Astrocyte (in vitro differentiated cells and primary cell): ENCODE measurements around the gene IFNA1.

Experiments
- CTCF ChIP-seq: IDR thresholded peaks from 2 replicates; pipeline ENCODE4 v1.5.1; 2011; ENCODE audit warnings: low read depth, mild to moderate bottlenecking, inconsistent platforms, low read length, moderate library complexity; ENCODE audit not compliant: insufficient read depth
- EZH2 ChIP-seq: IDR thresholded peaks from 2 replicates; pipeline ENCODE4 v1.6.1; 2012; ENCODE audit warnings: mild to moderate bottlenecking, low read length, inconsistent platforms; ENCODE audit not compliant: insufficient read depth

DNA sequence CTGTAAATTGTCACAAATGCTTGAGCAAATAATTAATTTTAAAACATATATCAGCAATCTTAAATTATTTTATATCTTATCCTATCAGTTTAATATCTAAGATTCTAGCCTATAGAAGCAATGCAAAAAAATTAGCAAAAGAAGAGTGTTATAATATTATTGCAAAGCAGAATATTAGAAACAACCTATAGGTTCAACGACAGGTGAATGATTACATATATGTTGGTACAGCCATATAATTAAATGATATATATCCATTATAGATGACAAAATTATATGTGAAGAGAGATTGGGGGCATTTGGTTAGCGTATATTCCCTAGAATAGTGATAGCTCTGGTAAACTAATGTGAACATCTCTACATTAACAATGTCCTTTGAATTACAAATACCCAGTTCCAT is 42.0 kb downstream of the IFNA1 start, which contains the start of gene IFNE:
- TF ChIP-seq CTCF (no peak), EZH2 (no peak)
